ENCODE measurements around the gene CCDC183. TPM values are rescaled to one million over a fixed set of nuclear protein-coding genes. Genes with fewer than 3 reads are reported as not detected.

Gene CCDC183
- total RNA-seq, 2 experiments from 2014 or later: 0.88 to 1.3 TPM

DNA sequence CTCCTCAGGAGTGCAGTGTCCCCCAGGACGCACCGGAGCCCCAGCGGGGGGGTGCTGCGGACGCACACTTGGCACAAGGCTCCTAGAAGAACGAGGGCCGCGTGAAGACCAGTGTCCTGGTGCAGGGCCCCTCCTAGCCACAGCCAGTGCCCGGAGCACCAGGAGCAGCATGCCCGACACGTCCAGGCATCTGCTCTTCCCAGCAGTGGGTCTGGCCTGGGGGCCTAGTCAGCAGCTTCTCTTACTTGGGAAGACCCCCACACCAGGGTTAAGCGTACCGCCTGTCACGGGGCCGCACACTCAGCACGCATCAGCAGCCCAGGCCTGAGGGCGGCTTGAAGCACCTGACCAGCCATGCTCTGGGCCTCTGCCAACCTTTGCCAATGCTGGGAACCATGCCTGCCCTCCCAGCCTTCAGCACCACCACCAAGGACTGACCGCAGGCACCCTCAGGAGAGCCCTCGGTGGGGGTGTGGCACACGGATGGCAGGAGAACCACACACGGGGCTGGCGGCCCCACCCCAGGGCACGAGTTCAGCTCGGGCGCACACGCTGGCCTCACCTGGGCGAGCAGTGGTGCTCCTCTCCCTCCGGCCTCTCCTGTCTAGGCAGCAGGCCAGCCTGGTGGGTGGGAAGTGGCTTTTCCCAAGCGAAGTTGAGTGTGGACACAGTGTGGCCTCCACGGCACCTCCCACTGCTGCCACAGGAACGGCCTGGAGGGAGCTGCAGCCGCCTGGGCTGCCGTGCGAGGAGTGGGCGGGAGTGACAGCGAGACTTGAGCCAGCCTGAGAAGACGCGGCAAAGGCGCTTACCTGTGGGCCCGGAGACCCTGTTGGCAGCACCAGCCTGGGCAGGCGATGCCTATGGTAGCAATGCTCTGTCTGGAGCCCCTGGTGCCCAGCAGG lies 34.1 kb downstream of the CCDC183 start:
- Histone ChIP-seq H3K9me3 (ENCODE audit: low read length) (no peaks in the 10 kb centered on the region), H3K27ac (ENCODE audit: low read depth, low read length, poor library complexity, severe bottlenecking) (no peak overlapping the region), H3K4me2 (ENCODE audit: low read length) (no peak overlapping the region), H4K20me1 (ENCODE audit: insufficient read depth, low read length) (no peaks in the 10 kb centered on the region), H3K36me3 (ENCODE audit: insufficient read depth, low read length) (peaks cover 78% of the 10 kb centered on the region), H3K79me2 (ENCODE audit: insufficient read depth, low read depth, low read length) (no peaks in the 10 kb centered on the region), H3K9me2 (ENCODE audit: insufficient read depth, low read length) (no peaks in the 10 kb centered on the region), H2AFZ (ENCODE audit: low read length) (no peak overlapping the region), H3K4me1 (ENCODE audit: insufficient read depth, low read length, poor library complexity, severe bottlenecking) (no peaks in the 10 kb centered on the region), H3K4me3 (ENCODE audit: low read depth, low read length, poor library complexity, severe bottlenecking) (no peak overlapping the region)
- TF ChIP-seq, protein P1, sequence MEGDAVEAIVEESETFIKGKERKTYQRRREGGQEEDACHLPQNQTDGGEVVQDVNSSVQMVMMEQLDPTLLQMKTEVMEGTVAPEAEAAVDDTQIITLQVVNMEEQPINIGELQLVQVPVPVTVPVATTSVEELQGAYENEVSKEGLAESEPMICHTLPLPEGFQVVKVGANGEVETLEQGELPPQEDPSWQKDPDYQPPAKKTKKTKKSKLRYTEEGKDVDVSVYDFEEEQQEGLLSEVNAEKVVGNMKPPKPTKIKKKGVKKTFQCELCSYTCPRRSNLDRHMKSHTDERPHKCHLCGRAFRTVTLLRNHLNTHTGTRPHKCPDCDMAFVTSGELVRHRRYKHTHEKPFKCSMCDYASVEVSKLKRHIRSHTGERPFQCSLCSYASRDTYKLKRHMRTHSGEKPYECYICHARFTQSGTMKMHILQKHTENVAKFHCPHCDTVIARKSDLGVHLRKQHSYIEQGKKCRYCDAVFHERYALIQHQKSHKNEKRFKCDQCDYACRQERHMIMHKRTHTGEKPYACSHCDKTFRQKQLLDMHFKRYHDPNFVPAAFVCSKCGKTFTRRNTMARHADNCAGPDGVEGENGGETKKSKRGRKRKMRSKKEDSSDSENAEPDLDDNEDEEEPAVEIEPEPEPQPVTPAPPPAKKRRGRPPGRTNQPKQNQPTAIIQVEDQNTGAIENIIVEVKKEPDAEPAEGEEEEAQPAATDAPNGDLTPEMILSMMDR (conservative IDR thresholded peaks at IDR 0.05; ENCODE audit: low read length): no peak
- TF ChIP-seq EZH2phosphoT487 (IDR thresholded peaks at IDR 0.05; ENCODE audit: borderline replicate concordance, low read depth, low read length): no peak
- BruUV-seq (replicated peaks): no TSS peak
- CTCF ChIA-PET (ENCODE audit: unreplicated experiment): no interaction called here
- DNase-seq (ENCODE audit: low spot score): no peak
- POLR2A ChIA-PET: no interaction called here
- intact Hi-C loops (cut with micrococcal nuclease; ENCODE audit: unreplicated experiment): no loop called here

DNA sequence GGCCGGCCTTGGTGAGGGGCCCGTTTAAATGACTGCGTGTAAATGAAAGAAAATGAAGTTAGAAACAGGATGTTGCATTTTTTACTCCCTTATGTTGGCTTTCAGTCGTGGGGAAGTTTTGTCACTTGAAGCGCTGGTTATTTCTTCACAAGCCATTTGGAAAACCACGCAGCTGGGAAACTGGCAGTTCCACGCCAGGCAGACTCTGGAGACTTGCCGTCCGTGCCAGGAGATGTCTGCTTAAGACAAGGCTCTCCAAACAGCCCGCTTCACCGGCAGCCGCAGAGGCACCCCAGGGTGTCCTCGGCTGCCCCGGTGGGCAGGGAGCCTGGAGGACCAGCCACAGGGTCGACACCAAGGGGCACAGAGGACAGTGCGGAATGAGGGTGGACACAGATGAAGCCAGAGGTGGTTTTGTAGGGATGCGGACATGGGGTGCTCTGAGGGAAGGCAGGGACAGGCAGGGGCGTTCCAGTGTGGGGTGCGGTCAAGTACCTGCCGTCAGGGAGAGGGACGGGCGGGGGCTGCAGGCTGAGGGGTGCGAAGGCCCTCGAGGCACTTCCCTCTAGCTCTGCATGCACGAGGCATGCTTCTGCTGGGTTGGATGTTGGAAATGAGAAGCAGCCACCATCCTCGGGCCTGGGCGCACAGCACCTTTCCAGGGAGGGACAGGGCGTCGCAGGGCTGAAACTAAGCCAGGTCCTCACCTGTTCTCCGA lies 35.0 kb downstream of the CCDC183 start:
- ChIA-PET CTCF (ENCODE audit: unreplicated experiment) (no interaction called here), POLR2A (no interaction called here)
- intact Hi-C loops (cut with micrococcal nuclease; ENCODE audit: unreplicated experiment): no loop called here
- DNase-seq (ENCODE audit: low spot score): no peak
- peaks cover 73% of the 10 kb centered on the region for H3K36me3 ChIP-seq (ENCODE audit: insufficient read depth, low read length)
- H3K4me1 ChIP-seq (ENCODE audit: insufficient read depth, low read length, poor library complexity, severe bottlenecking): no peaks in the 10 kb centered on the region
- no TSS peak for BruUV-seq (replicated peaks)
- no peak overlapping the region for H3K27ac ChIP-seq (ENCODE audit: low read depth, low read length, poor library complexity, severe bottlenecking)
- no peaks in the 10 kb centered on the region for H3K9me3 ChIP-seq (ENCODE audit: low read length)
- no peak overlapping the region for H3K4me3 ChIP-seq (ENCODE audit: low read depth, low read length, poor library complexity, severe bottlenecking)
- H3K79me2 ChIP-seq (ENCODE audit: insufficient read depth, low read depth, low read length): no peaks in the 10 kb centered on the region
- H4K20me1 ChIP-seq (ENCODE audit: insufficient read depth, low read length): no peaks in the 10 kb centered on the region
- TF ChIP-seq EZH2phosphoT487 (IDR thresholded peaks at IDR 0.05; ENCODE audit: borderline replicate concordance, low read depth, low read length): no peak
- TF ChIP-seq, protein P1 (conservative IDR thresholded peaks at IDR 0.05; ENCODE audit: low read length): no peak
- H2AFZ ChIP-seq (ENCODE audit: low read length): no peak overlapping the region
- no peaks in the 10 kb centered on the region for H3K9me2 ChIP-seq (ENCODE audit: insufficient read depth, low read length)
- H3K4me2 ChIP-seq (ENCODE audit: low read length): no peak overlapping the region

DNA sequence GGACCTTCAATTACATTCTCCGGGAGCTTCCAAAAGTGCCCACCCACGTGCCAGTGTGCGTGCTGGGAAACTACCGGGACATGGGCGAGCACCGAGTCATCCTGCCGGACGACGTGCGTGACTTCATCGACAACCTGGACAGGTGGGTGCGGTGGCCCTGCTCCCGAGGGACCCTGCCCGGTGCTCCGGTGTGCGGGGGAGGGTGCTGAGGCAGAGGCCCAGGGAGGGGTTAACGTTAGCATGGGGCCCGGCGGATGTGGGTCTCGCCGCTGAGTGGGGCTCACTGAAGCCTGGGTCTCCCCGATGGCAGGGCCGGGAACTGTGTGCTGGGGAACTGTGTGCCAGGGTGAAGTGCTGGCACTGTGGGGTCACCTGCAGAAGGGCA lies 35.6 kb downstream of the CCDC183 start:
- Histone ChIP-seq H3K4me3 (ENCODE audit: low read depth, low read length, poor library complexity, severe bottlenecking) (no peak overlapping the region), H4K20me1 (ENCODE audit: insufficient read depth, low read length) (no peaks in the 10 kb centered on the region), H3K36me3 (ENCODE audit: insufficient read depth, low read length) (peaks cover 72% of the 10 kb centered on the region), H3K9me2 (ENCODE audit: insufficient read depth, low read length) (no peaks in the 10 kb centered on the region), H3K9me3 (ENCODE audit: low read length) (no peaks in the 10 kb centered on the region), H2AFZ (ENCODE audit: low read length) (no peak overlapping the region), H3K4me2 (ENCODE audit: low read length) (no peak overlapping the region), H3K27ac (ENCODE audit: low read depth, low read length, poor library complexity, severe bottlenecking) (no peak overlapping the region), H3K4me1 (ENCODE audit: insufficient read depth, low read length, poor library complexity, severe bottlenecking) (no peaks in the 10 kb centered on the region), H3K79me2 (ENCODE audit: insufficient read depth, low read depth, low read length) (no peaks in the 10 kb centered on the region)
- CTCF ChIA-PET (ENCODE audit: unreplicated experiment): no interaction called here
- DNase-seq (ENCODE audit: low spot score): no peak
- TF ChIP-seq, protein P1 (conservative IDR thresholded peaks at IDR 0.05; ENCODE audit: low read length): no peak
- TF ChIP-seq EZH2phosphoT487 (IDR thresholded peaks at IDR 0.05; ENCODE audit: borderline replicate concordance, low read depth, low read length): no peak
- intact Hi-C loops (cut with micrococcal nuclease; ENCODE audit: unreplicated experiment): no loop called here
- POLR2A ChIA-PET: no interaction called here
- no TSS peak for BruUV-seq (replicated peaks)

Measured in OCI-LY7 (cell line).